ENCODE data around the gene HPS3.

DNA sequence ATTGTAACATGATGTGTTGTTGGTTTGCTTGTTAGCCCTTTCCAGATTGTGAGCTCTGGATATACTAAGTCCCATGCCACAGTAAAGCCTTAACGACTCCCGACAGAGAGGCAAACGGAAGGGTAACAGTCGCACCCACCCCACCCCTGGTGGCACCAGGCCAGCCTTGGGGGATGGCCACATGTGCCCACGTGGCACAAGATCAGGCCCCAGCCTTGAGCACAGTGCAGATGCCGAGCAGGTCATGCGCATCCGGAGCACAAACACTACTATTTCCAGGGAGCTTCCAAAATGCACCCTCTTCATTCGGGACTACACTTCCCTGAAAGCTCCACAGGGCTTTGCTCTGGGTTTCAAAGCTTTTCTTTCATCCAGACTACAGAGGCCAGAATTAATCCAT, 10.7 kb upstream of the HPS3 start:
- TF ChIP-seq, protein P1, sequence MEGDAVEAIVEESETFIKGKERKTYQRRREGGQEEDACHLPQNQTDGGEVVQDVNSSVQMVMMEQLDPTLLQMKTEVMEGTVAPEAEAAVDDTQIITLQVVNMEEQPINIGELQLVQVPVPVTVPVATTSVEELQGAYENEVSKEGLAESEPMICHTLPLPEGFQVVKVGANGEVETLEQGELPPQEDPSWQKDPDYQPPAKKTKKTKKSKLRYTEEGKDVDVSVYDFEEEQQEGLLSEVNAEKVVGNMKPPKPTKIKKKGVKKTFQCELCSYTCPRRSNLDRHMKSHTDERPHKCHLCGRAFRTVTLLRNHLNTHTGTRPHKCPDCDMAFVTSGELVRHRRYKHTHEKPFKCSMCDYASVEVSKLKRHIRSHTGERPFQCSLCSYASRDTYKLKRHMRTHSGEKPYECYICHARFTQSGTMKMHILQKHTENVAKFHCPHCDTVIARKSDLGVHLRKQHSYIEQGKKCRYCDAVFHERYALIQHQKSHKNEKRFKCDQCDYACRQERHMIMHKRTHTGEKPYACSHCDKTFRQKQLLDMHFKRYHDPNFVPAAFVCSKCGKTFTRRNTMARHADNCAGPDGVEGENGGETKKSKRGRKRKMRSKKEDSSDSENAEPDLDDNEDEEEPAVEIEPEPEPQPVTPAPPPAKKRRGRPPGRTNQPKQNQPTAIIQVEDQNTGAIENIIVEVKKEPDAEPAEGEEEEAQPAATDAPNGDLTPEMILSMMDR (conservative IDR thresholded peaks at IDR 0.05; ENCODE audit: low read length) = no peak
- no peak for TF ChIP-seq EZH2phosphoT487 (IDR thresholded peaks at IDR 0.05; ENCODE audit: borderline replicate concordance, low read depth, low read length)

All from OCI-LY7 (cell line).